ENCODE results near the gene STK35. TPM values are rescaled to one million over a fixed set of nuclear protein-coding genes. Genes with fewer than 3 reads are reported as not detected.

STK35 gene
- total RNA-seq, 1 donor = 20.3 TPM

- no peak overlapping the region for H3K4me3 ChIP-seq (ENCODE audit: low read depth, low read length)
- DNase-seq (ENCODE audit: low read depth) = no peak
- TF ChIP-seq, protein P1, sequence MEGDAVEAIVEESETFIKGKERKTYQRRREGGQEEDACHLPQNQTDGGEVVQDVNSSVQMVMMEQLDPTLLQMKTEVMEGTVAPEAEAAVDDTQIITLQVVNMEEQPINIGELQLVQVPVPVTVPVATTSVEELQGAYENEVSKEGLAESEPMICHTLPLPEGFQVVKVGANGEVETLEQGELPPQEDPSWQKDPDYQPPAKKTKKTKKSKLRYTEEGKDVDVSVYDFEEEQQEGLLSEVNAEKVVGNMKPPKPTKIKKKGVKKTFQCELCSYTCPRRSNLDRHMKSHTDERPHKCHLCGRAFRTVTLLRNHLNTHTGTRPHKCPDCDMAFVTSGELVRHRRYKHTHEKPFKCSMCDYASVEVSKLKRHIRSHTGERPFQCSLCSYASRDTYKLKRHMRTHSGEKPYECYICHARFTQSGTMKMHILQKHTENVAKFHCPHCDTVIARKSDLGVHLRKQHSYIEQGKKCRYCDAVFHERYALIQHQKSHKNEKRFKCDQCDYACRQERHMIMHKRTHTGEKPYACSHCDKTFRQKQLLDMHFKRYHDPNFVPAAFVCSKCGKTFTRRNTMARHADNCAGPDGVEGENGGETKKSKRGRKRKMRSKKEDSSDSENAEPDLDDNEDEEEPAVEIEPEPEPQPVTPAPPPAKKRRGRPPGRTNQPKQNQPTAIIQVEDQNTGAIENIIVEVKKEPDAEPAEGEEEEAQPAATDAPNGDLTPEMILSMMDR (IDR thresholded peaks at IDR 0.05; ENCODE audit: insufficient read depth, low read depth, low read length) = no peak
These were observed 38.1 kb downstream of the STK35 start for GRCh38 chr20:2139736-2140135.

- peak; percentile 23 for DNase-seq (ENCODE audit: low read depth)
- no peak overlapping the region for H3K4me3 ChIP-seq (ENCODE audit: low read depth, low read length)
- TF ChIP-seq, protein P1 (IDR thresholded peaks at IDR 0.05; ENCODE audit: insufficient read depth, low read depth, low read length) = no peak
These were observed 38.9 kb downstream of the STK35 start for GRCh38 chr20:2140561-2140960.

DNA sequence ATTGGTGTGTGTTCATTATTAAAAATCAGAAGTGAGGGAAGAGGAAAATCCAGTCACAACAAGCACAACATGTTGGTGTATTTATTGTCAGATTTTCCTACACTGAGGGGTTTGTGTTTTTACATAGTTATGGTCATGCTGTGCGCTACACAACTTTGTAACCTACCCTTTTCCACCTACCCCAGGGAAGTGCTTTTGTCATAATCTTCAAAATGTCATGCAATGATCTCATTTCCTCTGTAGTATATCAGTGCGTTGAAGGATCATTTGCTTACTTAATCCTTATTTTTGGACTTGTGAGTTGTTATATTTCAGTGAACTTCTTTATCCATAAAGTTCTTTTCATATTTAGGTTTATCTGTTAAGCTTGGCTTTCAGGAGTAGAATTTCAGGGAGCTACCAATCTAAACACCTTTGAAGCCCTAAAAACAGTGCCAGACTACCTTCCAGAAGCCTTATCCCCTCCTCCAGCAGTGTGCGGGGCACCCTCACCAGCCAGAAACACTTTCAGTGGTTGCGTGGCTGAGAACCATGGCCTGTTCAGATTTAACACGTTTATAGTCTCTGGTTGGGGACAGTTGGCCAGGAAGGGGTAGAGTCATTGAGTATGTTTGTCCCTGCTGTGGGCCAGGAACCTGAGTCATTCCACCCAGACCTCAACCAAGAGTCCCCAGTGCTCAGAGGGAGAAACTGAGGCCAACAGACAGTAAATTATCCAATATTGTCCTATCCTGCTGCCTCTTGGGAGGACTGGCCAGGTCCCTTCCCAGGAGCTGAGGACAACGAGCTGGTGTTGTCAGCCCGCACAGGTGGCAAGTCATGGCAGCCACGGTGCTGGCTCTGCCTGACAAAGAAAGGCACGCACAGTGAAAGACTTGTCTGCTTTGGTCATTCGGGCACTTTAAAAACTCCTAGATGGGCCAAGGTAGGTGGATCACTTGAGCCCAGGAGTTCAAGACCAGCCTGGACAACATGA lies 40.3 kb downstream of the STK35 start:
- H3K4me3 ChIP-seq (ENCODE audit: low read depth, low read length) = no peak overlapping the region
- TF ChIP-seq, protein P1 (IDR thresholded peaks at IDR 0.05; ENCODE audit: insufficient read depth, low read depth, low read length) = no peak
- DNase-seq (ENCODE audit: low read depth) = no peak

- H3K4me3 ChIP-seq (ENCODE audit: low read depth, low read length) = no peak overlapping the region
- no peak for DNase-seq (ENCODE audit: low read depth)
- TF ChIP-seq, protein P1 (IDR thresholded peaks at IDR 0.05; ENCODE audit: insufficient read depth, low read depth, low read length) = no peak
These were observed 41.0 kb downstream of the STK35 start for GRCh38 chr20:2142649-2143048.

DNA sequence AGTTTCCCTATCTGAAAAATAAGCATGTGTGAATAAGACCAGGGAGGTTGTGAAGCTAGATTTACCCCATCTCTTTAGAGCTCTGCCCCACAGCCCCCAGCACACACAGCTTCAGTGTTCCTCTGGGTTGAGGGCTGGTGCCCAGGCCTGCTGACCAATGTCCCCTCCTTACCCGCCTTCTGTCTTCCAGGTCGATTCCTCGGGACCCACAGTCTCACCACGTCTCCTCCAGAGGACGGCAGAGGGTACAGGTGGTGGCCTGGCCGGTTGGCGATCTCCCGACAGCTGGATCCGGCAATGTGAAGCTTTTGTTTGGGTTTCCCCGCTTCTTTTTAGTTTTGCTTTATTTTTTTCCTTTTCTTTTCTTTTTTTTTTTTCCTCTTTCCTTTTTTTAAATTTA lies 42.0 kb downstream of the STK35 start:
- DNase-seq (ENCODE audit: low read depth) = no peak
- TF ChIP-seq, protein P1 (IDR thresholded peaks at IDR 0.05; ENCODE audit: insufficient read depth, low read depth, low read length) = no peak
- no peak overlapping the region for H3K4me3 ChIP-seq (ENCODE audit: low read depth, low read length)

DNA sequence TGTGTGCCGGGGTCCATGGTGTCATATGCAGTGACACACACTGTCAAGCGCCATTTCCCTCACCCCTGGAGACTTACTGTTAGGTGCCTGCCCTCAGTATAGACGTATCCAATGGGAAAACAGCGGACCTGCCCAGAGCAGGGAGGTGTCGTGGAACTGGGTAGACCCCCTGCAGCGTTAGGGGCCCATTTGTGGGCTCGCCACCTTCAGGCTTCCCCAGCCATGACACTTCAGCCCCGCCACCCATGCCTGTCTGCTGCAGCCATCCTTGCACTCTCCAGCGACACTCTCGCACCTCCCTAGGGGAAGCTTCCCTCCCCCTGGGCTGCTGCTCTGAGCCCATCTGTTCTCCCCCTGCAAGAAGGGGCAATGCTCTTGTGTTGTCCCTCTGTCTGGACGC lies 43.2 kb downstream of the STK35 start:
- no peak overlapping the region for H3K4me3 ChIP-seq (ENCODE audit: low read depth, low read length)
- no peak for DNase-seq (ENCODE audit: low read depth)
- TF ChIP-seq, protein P1 (IDR thresholded peaks at IDR 0.05; ENCODE audit: insufficient read depth, low read depth, low read length) = no peak

All from fibroblast of villous mesenchyme (primary cell).